ENCODE data around the gene PAX3.

The PAX3 gene

DNA sequence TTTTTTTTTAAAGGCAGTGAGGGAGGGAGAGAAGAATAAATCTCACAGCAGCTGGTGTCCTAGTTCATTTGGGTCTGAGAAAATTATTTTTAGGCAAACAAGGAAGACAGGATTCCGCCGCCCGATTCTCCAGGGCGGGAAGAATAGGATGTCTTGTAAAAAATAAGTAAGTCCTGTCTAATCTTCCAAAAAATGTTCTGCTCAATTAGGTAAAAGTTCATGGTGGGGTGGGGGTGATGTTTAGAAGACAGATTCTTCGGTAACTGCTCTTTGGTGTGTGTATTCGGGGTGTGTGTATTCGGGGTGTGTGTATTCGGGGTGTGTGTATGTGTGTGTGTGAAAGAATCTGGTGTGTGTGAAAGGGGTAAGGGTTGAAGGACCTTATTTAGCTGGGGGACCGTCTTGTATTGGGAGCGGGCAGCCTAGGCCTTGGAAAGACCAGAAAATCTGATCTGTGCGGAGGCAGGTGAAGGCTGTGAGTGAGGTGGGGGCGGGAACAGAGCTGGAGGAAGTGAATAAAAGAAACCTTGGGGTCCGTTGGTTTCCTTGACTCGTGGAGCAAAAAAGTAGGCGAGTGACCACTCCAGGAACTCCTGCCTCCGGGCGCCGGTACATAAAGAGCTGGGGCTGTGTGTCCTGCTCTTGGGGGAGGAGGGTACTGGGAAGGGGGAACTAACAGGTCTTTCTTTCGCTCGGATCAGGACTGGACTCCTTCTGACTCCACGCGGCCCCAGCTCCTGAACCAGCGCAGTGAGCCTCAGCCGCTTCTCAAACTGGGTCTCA lies 4.4 kb upstream of the PAX3 start:
- Histone ChIP-seq H3K4me3 (ENCODE audit: insufficient read depth, low read length, poor library complexity, severe bottlenecking) (no peak overlapping the region), H2AFZ (ENCODE audit: low read depth, low read length, severe bottlenecking) (no peak overlapping the region), H3K9me2 (replicated peaks; ENCODE audit: insufficient read depth, low read length) (no peaks in the 10 kb centered on the region), H3K36me3 (ENCODE audit: low read length) (no peaks in the 10 kb centered on the region), H3K9me3 (ENCODE audit: insufficient read depth, low read length) (no peaks in the 10 kb centered on the region), H3K4me2 (ENCODE audit: low read depth, low read length, poor library complexity, severe bottlenecking) (no peak overlapping the region), H3F3A (ENCODE audit: insufficient read depth) (no peaks in the 10 kb centered on the region), H4K20me1 (ENCODE audit: low read depth, low read length) (no peaks in the 10 kb centered on the region), H3K27me3 (ENCODE audit: low read length) (no peaks in the 10 kb centered on the region), H3K9ac (ENCODE audit: low read length) (no peak overlapping the region), H3K27ac (ENCODE audit: low read depth, low read length) (no peak overlapping the region), H3K79me2 (ENCODE audit: insufficient read depth, low read length) (no peaks in the 10 kb centered on the region)
- TF ChIP-seq EZH2phosphoT487 (conservative IDR thresholded peaks at IDR 0.05; ENCODE audit: low read length) (no peak), CTCF (IDR thresholded peaks at IDR 0.05; ENCODE audit: insufficient read depth, low read length, poor library complexity, severe bottlenecking) (no peak)

DNA sequence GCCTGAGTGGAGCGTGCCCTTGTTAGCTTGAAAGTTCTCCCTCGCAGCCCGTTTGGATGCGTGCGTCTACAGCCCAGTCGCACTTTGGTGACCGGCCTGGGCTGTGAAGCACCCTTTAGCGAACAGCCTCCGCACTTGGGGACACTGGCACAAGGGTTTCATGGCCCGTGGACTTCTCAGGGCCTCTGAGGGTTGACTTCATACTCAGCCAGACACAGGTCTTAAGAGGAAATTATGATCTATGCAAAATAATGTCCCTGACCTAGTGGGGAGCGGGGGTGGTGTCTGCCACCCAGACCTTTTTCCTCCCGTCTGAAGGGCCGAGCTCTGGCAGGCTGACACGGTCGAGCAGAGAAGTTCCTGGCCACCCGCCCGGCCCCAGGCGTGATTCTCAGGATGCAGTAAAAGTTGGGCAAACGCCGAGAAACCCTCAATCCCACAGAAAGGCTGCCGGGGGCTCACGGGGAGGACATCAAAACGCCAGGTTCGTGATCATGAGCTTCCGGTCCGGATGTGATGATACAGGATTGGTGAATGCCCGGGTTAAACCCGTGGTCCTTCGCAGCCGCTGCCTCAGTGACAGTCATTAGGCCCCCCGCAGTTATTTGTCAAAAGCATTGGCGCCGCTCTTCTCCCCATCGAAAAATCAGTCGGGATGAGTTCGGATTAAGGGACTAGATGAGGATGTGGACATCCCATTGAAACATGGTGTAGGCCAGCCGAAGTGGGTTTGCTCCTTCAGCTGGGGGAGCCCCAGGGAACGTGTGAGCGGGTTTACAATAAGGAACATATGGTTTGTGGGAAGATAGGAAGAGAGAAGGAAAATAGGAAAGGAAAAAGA lies 3.6 kb upstream of the PAX3 start:
- H3K27me3 ChIP-seq (ENCODE audit: low read length), result no peaks in the 10 kb centered on the region
- H3K9ac ChIP-seq (ENCODE audit: low read length), result no peak overlapping the region
- no peak overlapping the region for H2AFZ ChIP-seq (ENCODE audit: low read depth, low read length, severe bottlenecking)
- H3K9me3 ChIP-seq (ENCODE audit: insufficient read depth, low read length), result no peaks in the 10 kb centered on the region
- H3K27ac ChIP-seq (ENCODE audit: low read depth, low read length), result no peak overlapping the region
- no peaks in the 10 kb centered on the region for H3F3A ChIP-seq (ENCODE audit: insufficient read depth)
- H3K4me3 ChIP-seq (ENCODE audit: insufficient read depth, low read length, poor library complexity, severe bottlenecking), result no peak overlapping the region
- H3K79me2 ChIP-seq (ENCODE audit: insufficient read depth, low read length), result no peaks in the 10 kb centered on the region
- no peak overlapping the region for H3K4me2 ChIP-seq (ENCODE audit: low read depth, low read length, poor library complexity, severe bottlenecking)
- no peaks in the 10 kb centered on the region for H3K36me3 ChIP-seq (ENCODE audit: low read length)
- TF ChIP-seq CTCF (IDR thresholded peaks at IDR 0.05; ENCODE audit: insufficient read depth, low read length, poor library complexity, severe bottlenecking), result no peak
- no peak for TF ChIP-seq EZH2phosphoT487 (conservative IDR thresholded peaks at IDR 0.05; ENCODE audit: low read length)
- no peaks in the 10 kb centered on the region for H4K20me1 ChIP-seq (ENCODE audit: low read depth, low read length)
- H3K9me2 ChIP-seq (replicated peaks; ENCODE audit: insufficient read depth, low read length), result no peaks in the 10 kb centered on the region

DNA sequence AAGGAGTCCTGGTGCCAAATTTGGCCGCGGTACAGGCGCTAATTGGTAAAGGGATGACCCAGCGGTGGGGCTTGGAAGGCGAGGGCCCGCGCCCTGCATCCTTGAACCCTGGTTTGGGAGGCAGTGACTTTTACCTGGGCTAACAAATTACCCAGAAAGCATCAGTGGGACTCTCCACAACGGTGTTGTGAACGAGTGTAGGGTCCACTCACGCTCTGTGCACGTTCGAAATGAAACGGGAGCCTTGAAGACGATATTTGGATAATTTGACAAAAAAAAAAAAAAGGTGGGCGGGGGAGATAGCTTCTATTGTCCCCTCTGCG lies 3.0 kb upstream of the PAX3 start:
- Histone ChIP-seq H3K9ac (ENCODE audit: low read length) (no peak overlapping the region), H4K20me1 (ENCODE audit: low read depth, low read length) (no peaks in the 10 kb centered on the region), H2AFZ (ENCODE audit: low read depth, low read length, severe bottlenecking) (no peak overlapping the region), H3K79me2 (ENCODE audit: insufficient read depth, low read length) (no peaks in the 10 kb centered on the region), H3F3A (ENCODE audit: insufficient read depth) (no peaks in the 10 kb centered on the region), H3K36me3 (ENCODE audit: low read length) (no peaks in the 10 kb centered on the region), H3K9me2 (replicated peaks; ENCODE audit: insufficient read depth, low read length) (no peaks in the 10 kb centered on the region), H3K4me3 (ENCODE audit: insufficient read depth, low read length, poor library complexity, severe bottlenecking) (no peak overlapping the region), H3K27ac (ENCODE audit: low read depth, low read length) (no peak overlapping the region), H3K27me3 (ENCODE audit: low read length) (no peaks in the 10 kb centered on the region), H3K9me3 (ENCODE audit: insufficient read depth, low read length) (no peaks in the 10 kb centered on the region), H3K4me2 (ENCODE audit: low read depth, low read length, poor library complexity, severe bottlenecking) (no peak overlapping the region)
- no peak for TF ChIP-seq EZH2phosphoT487 (conservative IDR thresholded peaks at IDR 0.05; ENCODE audit: low read length)
- TF ChIP-seq CTCF (IDR thresholded peaks at IDR 0.05; ENCODE audit: insufficient read depth, low read length, poor library complexity, severe bottlenecking), result no peak
